Cardiac fibroblast (primary cell): Measurements from ENCODE around the gene AGBL4.

Source experiments
- DNase-seq, 2 donors: peaks; one replicate each; pipeline versions ENCODE4 v3.0.0 to v3.0.0-alpha.2; 2010; ENCODE audit warnings: low read depth in 2 of 2
- H3K4me3 ChIP-seq, 2 donors: replicated peaks in 1 of 2; 1 replicate in 1 of 2; 2 replicates in 1 of 2; pipeline ENCODE4 v1.5.1; 2011; ENCODE audit warnings: low read depth in 2 of 2, low read length in 2 of 2, mild to moderate bottlenecking in 2 of 2, moderate library complexity in 1 of 2
- CTCF ChIP-seq: IDR thresholded peaks from one replicate; pipeline ENCODE4 v1.5.1; 2011; ENCODE audit warnings: low read depth, mild to moderate bottlenecking, low read length, inconsistent platforms

Gene AGBL4

DNA sequence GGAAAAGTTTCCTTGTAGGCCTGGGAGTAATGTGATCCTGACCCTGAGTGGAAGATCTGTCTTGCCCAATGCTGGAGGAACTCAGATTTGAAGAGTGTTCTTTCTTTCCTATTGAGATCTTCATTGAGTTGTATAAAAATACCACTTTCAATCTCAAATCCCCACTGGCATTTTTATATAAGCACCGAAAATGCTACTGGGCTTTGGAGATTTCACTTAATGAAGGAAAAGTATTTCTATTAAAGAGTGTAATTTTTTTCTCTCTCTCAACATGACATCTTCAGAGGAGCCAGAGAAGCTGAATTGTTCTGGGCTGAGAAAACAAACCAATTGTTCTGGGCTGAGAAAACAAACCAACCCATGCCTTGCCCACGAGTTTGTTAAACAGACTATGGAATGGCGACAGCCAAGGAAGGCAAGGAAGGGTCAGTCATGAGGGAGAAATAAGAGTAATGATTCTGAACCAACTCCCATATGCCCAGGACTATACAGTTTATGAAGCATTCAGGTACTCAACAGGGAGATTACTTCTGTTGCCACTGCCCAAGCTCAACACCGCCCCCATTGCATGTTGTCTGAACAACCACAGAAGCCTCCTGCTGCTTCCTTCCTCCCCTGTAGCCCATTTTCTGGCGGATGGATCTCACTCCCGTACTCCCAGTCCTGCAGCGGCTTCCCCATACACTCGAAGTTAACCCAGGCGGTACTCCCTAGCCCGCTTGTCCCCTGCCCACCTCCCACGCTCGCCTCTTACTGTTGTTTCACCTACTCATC lies 1350.2 kb downstream of the AGBL4 start:
- no peak for TF ChIP-seq CTCF
- DNase-seq: no peak
- H3K4me3 ChIP-seq: no peak overlapping the region

DNA sequence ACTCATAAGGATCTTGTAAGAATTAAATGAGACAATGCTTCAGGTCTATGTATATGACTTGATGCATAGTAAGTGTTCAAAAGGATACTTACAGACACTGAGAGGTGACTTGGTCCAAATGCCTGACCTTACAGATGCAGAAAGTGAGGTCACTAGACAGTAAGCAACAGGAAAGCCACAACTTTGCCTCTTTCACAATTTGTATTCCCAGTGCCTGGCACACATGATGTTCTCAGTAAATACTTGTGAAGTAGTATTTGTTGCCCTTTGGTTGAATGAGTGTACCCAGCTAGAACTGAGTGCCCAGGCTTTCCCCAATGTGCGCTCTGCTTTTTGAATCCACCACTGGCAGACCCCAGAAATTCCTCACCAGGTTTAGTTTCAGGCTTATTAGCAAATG lies 1352.2 kb downstream of the AGBL4 start:
- peak in 1 of 2 donors; percentile 2 for DNase-seq
- H3K4me3 ChIP-seq: no peak overlapping the region
- TF ChIP-seq CTCF: no peak

DNA sequence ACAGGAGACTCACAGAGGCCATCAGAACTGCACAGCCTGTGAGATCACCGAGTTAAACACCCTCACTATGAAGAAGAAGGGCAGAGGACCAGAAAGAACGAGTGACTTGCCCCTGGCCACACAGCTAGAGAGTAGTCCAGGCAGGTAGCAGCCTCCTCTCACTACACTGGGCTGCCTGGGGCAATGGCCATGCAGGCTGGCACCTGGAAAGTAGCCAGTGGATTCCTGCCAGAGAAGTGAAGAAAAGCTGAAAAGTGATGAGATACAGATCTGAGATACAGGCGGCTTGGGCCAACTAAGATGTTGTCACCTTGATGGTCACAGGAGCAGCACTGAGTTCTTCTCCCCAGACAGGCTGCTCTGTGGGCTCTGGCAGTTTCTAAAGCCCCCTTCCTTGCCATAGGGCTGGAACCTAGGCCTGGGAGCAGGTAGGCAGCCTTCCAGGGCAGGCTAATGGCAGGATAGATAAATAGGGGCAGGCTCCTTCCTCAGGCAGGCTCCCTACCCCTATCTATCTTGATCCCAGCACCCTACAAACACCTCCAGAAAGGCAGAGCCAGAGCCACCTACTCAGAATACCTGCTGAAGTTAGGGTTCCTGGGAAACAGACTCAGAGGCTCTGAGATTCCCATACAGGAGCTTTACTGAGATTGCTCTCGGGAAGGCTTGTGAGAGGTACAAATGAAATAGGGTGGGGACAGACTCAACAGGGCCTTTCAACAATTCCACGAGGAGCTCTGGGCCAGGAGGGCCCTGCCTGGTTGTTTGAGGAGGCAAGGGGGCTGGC lies 1353.3 kb downstream of the AGBL4 start:
- no peak overlapping the region for H3K4me3 ChIP-seq
- DNase-seq: no peak
- TF ChIP-seq CTCF: no peak

- no peak for TF ChIP-seq CTCF
- no peak overlapping the region for H3K4me3 ChIP-seq
- no peak for DNase-seq
Observed at GRCh38 chr1:48668339-48668738, 1355.4 kb downstream of the AGBL4 start.

DNA sequence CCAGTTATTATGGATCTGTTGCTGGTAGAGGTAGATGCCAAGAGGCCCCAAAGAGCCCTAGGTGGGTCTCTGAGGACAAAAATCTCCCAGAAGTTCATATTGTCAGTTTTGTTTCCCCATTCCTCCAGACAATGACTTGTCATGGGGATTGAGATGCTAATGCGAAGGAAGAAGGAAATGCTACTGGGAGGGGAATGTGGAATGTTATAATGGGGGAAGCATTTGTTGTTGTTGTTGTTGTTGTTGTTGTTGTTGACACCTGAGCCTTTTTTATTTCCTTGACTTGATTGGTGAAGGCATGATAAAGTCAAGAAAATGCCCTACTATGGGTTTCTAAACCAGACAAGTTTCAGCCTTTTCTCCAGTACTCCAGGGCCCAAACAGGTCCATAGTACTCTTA lies 1356.0 kb downstream of the AGBL4 start:
- DNase-seq: no peak
- TF ChIP-seq CTCF: no peak
- H3K4me3 ChIP-seq: no peak overlapping the region

DNA sequence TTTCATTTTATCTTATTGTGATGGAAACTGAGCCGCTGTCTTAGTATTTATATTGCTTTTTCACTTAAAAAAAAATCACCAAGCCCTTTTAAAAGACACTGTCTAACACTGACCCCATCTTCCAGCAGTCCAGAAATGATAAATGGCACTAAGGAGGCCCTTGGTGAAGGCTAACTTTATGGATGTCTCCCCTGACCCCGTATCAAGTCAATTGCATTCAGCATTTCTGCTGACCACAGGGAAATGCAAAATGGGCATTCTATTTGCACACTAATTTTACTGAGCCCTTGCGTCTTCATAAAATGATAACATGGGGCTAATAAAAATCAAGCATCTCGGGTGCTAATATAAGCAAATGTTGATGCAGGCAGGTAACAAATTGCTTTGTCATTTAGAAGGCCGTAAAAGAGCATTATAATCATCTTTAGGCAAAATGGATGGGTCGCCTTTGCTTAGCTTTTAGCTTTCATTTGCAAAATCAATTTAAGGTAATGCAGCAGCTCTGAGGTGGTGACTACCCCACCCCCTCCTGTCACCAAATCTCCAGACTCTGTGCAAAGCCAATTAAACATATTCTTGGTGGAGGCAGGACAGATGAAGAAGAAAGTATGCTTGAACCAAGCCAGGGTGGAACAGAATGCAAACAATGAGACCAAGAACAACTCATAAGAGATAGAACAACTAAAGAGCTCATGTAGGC lies 1357.9 kb downstream of the AGBL4 start:
- H3K4me3 ChIP-seq: no peak overlapping the region
- DNase-seq: no peak
- no peak for TF ChIP-seq CTCF
